Caco-2 (cell line): ENCODE measurements around the gene PPP1R15B. TPM values are rescaled to one million over a fixed set of nuclear protein-coding genes. Genes with fewer than 3 reads are reported as not detected.

ENCODE experiments used
- BruUV-seq: library from RNA; stranded (reverse); fragments of 400-500 nt; replicated peaks from 2 replicates; lab custom pipeline; 2021; lab: Mats Ljungman, UMichigan
- CTCF ChIA-PET: fragments of 300-600 bp; sonication (Branson Sonifier 250); formaldehyde crosslinking; loops from one replicate; lab custom pipeline; 2022; ENCODE audit warnings: antibody characterized with exemption; lab: Charles Lee
- POLR2A ChIA-PET: fragments of 300-600 bp; sonication (Branson Sonifier 250); formaldehyde crosslinking; loops from one replicate; lab custom pipeline; 2022; ENCODE audit warnings: antibody characterized with exemption; lab: Charles Lee
- DNase-seq, 2 experiments: peaks; one replicate each; pipeline versions ENCODE4 v3.0.0 to v3.0.0-alpha.2; 2020 to 2022
- H3K27me3 ChIP-seq: replicated peaks from 2 replicates; pipeline ENCODE4 v1.6.0; 2011; ENCODE audit warnings: low read length; ENCODE audit not compliant: control insufficient read depth, insufficient read depth
- H3K36me3 ChIP-seq: 2 replicates; pipeline ENCODE4 v1.5.1; 2011; ENCODE audit warnings: low read length; ENCODE audit not compliant: control insufficient read depth, insufficient read depth
- H3K4me1 ChIP-seq: fragments of 250-450 bp; sonication (Bioruptor Pico); 2 replicates; pipeline ENCODE4 v1.5.1; 2020; ENCODE audit warnings: mild to moderate bottlenecking
- H3K4me3 ChIP-seq: 2 replicates; pipeline ENCODE4 v1.5.1; 2011; ENCODE audit warnings: low read depth, mild to moderate bottlenecking, control low read depth, low read length
- H3K9me3 ChIP-seq: fragments of 250-450 bp; sonication (Bioruptor Pico); 2 replicates; pipeline ENCODE4 v1.5.1; 2020; ENCODE audit warnings: mild to moderate bottlenecking, moderate library complexity
- H3K27ac Mint-ChIP-seq: one replicate; pipeline ENCODE4 v1.8.0; 2022; ENCODE audit warnings: mixed read lengths; ENCODE audit not compliant: unreplicated experiment
- H3K27me3 Mint-ChIP-seq: one replicate; pipeline ENCODE4 v1.8.0; 2022; ENCODE audit warnings: mixed read lengths; ENCODE audit not compliant: insufficient read depth, unreplicated experiment
- H3K36me3 Mint-ChIP-seq: one replicate; pipeline ENCODE4 v1.8.0; 2022; ENCODE audit warnings: mild to moderate bottlenecking, mixed read lengths; ENCODE audit not compliant: insufficient read depth, unreplicated experiment
- H3K4me1 Mint-ChIP-seq: one replicate; pipeline ENCODE4 v1.8.0; 2022; ENCODE audit warnings: low read depth, mixed read lengths; ENCODE audit not compliant: unreplicated experiment
- H3K4me3 Mint-ChIP-seq: one replicate; pipeline ENCODE4 v1.8.0; 2022; ENCODE audit warnings: mild to moderate bottlenecking, moderate library complexity, mixed read lengths; ENCODE audit not compliant: unreplicated experiment
- H3K9me3 Mint-ChIP-seq: one replicate; pipeline ENCODE4 v1.8.0; 2022; ENCODE audit warnings: mixed read lengths; ENCODE audit not compliant: unreplicated experiment
- intact Hi-C: fragments of 100-400 bp; cut with micrococcal nuclease; formaldehyde crosslinking; loops from one replicate; pipeline ENCODE4 v1.10.0; 2022; ENCODE audit not compliant: unreplicated experiment
- total RNA-seq: library from RNA; stranded (reverse); gene quantifications from 2 replicates; pipeline ENCODE4 v1.2.3, GENCODE V29; 2022
- TF ChIP-seq, protein P1 (sequence below), 2 experiments: fragments of 200-600 bp in 1 of 2; IDR thresholded peaks; 1 replicate in 1 of 2; 2 replicates in 1 of 2; pipeline versions ENCODE4 v1.5.1 to v1.8.0; 2011 to 2022; ENCODE audit warnings: antibody characterized with exemption in 1 of 2, control low read depth in 1 of 2, inconsistent platforms in 1 of 2, low read depth in 1 of 2, low read length in 1 of 2, mild to moderate bottlenecking in 1 of 2, moderate library complexity in 1 of 2; ENCODE audit not compliant: insufficient read depth in 1 of 2, severe bottlenecking in 1 of 2, unreplicated experiment in 1 of 2

Gene PPP1R15B
- total RNA-seq, 1 experiment from 2014 or later: 48.4 TPM

DNA sequence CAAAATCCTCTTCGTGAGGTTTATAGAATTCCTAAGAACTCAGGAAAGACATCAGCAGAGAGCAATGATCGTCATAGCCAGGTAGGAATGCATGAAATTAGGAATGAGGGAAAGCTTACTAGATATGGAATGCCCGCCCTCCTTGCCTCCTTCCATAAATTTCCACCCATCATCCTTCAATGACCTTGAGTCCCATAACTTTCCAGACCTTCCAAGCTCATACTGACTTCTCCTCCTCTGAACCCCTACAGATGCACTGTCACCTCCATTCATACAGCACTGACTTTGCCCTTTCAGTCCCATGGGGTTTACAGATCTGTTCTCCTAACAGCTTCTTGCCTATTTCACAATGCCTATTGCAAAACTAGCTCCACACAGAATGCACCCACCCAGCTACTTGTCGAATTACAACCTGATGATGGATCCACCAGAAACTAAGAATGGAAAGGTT lies 23.8 kb upstream of the PPP1R15B start:
- no peak for DNase-seq
- Histone ChIP-seq H3K36me3 (peaks cover 7% of the 10 kb centered on the region), H3K4me3 (no peak overlapping the region), H3K27me3 (no peaks in the 10 kb centered on the region), H3K9me3 (no peaks in the 10 kb centered on the region), H3K4me1 (peaks cover 5% of the 10 kb centered on the region; the same call in 1 of the 2 replicates)
- no TSS peak for BruUV-seq
- Mint-ChIP-seq H3K4me1 (peaks cover 7% of the 10 kb centered on the region), H3K9me3 (no peaks in the 10 kb centered on the region), H3K36me3 (peaks cover 31% of the 10 kb centered on the region), H3K4me3 (no peak overlapping the region), H3K27me3 (no peaks in the 10 kb centered on the region), H3K27ac (no peak overlapping the region)
- intact Hi-C loops: no loop called here
- CTCF ChIA-PET: interaction anchor here (0.8 to 1.2 kb wide), 4 partner anchors 8 to 68 kb away, joined by 3 to 8 read pairs (median 4); partner anchors contain the start of gene PIK3C2B
- POLR2A ChIA-PET: no interaction called here
- TF ChIP-seq, protein P1, sequence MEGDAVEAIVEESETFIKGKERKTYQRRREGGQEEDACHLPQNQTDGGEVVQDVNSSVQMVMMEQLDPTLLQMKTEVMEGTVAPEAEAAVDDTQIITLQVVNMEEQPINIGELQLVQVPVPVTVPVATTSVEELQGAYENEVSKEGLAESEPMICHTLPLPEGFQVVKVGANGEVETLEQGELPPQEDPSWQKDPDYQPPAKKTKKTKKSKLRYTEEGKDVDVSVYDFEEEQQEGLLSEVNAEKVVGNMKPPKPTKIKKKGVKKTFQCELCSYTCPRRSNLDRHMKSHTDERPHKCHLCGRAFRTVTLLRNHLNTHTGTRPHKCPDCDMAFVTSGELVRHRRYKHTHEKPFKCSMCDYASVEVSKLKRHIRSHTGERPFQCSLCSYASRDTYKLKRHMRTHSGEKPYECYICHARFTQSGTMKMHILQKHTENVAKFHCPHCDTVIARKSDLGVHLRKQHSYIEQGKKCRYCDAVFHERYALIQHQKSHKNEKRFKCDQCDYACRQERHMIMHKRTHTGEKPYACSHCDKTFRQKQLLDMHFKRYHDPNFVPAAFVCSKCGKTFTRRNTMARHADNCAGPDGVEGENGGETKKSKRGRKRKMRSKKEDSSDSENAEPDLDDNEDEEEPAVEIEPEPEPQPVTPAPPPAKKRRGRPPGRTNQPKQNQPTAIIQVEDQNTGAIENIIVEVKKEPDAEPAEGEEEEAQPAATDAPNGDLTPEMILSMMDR (IDR thresholded peaks at IDR 0.05; ENCODE audit: insufficient read depth in 1 of 2, low read depth in 1 of 2, low read length in 1 of 2, severe bottlenecking in 1 of 2, unreplicated experiment in 1 of 2): no peak

DNA sequence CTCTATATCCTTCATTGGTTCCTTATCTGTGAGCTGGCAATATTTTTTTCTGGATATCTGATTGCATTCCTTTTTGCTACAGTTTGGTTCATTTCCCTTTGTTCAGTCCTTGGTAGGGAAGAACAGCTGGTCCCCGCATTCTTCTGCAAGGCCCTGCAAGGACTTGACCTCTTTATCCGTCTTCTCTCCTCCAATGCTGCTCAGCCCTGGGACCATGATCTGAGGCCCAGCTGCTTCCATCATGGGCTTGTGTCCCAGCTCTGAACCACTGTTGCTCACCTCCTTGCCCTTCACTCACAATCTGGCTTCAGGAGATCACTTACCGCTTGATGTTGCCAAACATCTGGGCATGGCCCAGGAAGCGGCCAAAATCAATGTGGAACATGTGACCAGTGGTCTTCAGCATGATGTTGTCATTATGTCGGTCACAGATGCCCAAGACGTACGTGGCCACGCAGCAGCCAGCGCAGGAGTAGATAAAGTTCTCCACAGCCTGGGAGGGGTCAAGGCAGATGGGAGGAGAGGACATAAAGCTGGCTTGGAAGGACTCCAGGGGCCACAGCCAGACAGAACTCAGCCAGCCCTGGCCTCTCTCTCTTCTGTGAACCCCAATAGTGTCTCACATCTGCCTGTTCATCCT lies 22.6 kb upstream of the PPP1R15B start:
- peaks cover 33% of the 10 kb centered on the region for H3K36me3 Mint-ChIP-seq
- CTCF ChIA-PET: interaction anchor here (0.9 kb wide), 1 partner anchor 60 kb away, joined by 3 read pairs; no protein-coding TSS in a partner anchor
- no peaks in the 10 kb centered on the region for H3K9me3 Mint-ChIP-seq
- H3K4me3 ChIP-seq: no peak overlapping the region
- H3K27me3 ChIP-seq: no peaks in the 10 kb centered on the region
- peaks cover 7% of the 10 kb centered on the region; the same call in 1 of the 2 replicates for H3K36me3 ChIP-seq
- TF ChIP-seq, protein P1 (IDR thresholded peaks at IDR 0.05; ENCODE audit: insufficient read depth in 1 of 2, low read depth in 1 of 2, low read length in 1 of 2, severe bottlenecking in 1 of 2, unreplicated experiment in 1 of 2): no peak
- H3K27me3 Mint-ChIP-seq: no peaks in the 10 kb centered on the region
- intact Hi-C loops: no loop called here
- POLR2A ChIA-PET: no interaction called here
- DNase-seq: no peak
- no peaks in the 10 kb centered on the region for H3K9me3 ChIP-seq
- no TSS peak for BruUV-seq
- H3K4me3 Mint-ChIP-seq: no peak overlapping the region
- H3K27ac Mint-ChIP-seq: no peak overlapping the region
- peaks cover 7% of the 10 kb centered on the region for H3K4me1 Mint-ChIP-seq
- peaks cover 5% of the 10 kb centered on the region; the same call in 1 of the 2 replicates for H3K4me1 ChIP-seq

DNA sequence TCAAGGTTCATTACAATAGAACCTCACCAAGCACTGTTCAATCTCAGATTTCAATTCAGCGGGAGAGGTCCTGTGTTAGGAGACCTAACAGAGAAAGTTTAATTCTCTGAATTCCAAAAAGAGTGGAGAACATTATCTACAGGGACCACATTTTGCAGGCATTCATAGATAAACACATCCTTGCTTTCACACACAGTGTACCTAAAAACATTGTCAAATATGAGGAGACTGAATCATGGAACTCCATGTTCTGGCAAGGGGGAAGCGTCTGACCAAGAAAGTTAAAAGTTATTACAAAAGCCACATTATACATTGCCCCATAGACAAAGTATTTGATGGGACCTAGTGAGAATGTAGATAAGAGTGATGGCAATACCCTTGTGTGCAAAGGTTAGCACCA lies 21.1 kb upstream of the PPP1R15B start:
- H3K4me3 Mint-ChIP-seq: no peak overlapping the region
- POLR2A ChIA-PET: interaction anchor here (1.0 kb wide), 1 partner anchor 83 kb away, joined by 3 read pairs; the partner anchor contains the start of gene MDM4
- TF ChIP-seq, protein P1 (IDR thresholded peaks at IDR 0.05; ENCODE audit: insufficient read depth in 1 of 2, low read depth in 1 of 2, low read length in 1 of 2, severe bottlenecking in 1 of 2, unreplicated experiment in 1 of 2): no peak
- Histone ChIP-seq H3K4me1 (peaks cover 5% of the 10 kb centered on the region; the same call in 1 of the 2 replicates), H3K9me3 (no peaks in the 10 kb centered on the region), H3K27me3 (no peaks in the 10 kb centered on the region), H3K36me3 (peaks cover 4% of the 10 kb centered on the region; the same call in 1 of the 2 replicates), H3K4me3 (no peak overlapping the region)
- CTCF ChIA-PET: interaction anchor here (3.3 kb wide), 1 partner anchor 70 kb away, joined by 35 read pairs; no protein-coding TSS in a partner anchor
- peaks cover 7% of the 10 kb centered on the region for H3K4me1 Mint-ChIP-seq
- H3K36me3 Mint-ChIP-seq: peaks cover 35% of the 10 kb centered on the region
- H3K9me3 Mint-ChIP-seq: no peaks in the 10 kb centered on the region
- intact Hi-C loops: no loop called here
- H3K27ac Mint-ChIP-seq: no peak overlapping the region
- no TSS peak for BruUV-seq
- no peak for DNase-seq
- H3K27me3 Mint-ChIP-seq: no peaks in the 10 kb centered on the region
